GM18951 (cell line): ENCODE data around the gene TAL2.

Source experiments
- POLR2A ChIP-seq: IDR thresholded peaks from 4 replicates; pipeline ENCODE4 v1.6.1; 2011; ENCODE audit warnings: mild to moderate bottlenecking; ENCODE audit not compliant: insufficient read length, insufficient read depth; ENCODE audit errors: extremely low read depth
- in situ Hi-C: fragments of 300-500 bp; cut with MboI; formaldehyde crosslinking; loops from one replicate; pipeline ENCODE4 v1.12.0; 2022; ENCODE audit warnings: low sequenced_read_pairs, mixed read lengths, inconsistent platforms; ENCODE audit not compliant: unreplicated experiment

The TAL2 gene

DNA sequence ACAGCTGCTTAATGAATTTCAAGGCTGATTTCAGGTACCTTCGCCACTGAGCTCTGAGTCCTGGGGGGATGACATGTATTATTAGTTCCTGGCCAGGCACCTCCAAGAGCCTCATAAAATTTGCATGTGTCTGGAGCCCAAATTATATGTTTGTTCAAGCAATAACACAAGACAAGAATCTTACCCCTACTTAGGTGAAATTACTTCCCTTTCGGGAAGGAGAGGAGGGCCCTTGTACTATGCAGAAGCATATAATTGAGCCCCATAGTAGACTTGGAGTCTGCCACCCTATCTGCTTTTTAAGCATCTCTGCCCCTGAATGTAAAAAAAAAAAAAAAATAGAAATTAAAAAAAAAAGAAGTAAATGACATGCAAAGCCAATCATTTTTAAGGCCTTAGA lies 19.1 kb downstream of the TAL2 start:
- in situ Hi-C loops, result no loop called here
- TF ChIP-seq POLR2A, result no peak

GRCh38 chr9:105681724-105682123 lies 19.5 kb downstream of the TAL2 start:
- in situ Hi-C loops, result no loop called here
- TF ChIP-seq POLR2A, result no peak

DNA sequence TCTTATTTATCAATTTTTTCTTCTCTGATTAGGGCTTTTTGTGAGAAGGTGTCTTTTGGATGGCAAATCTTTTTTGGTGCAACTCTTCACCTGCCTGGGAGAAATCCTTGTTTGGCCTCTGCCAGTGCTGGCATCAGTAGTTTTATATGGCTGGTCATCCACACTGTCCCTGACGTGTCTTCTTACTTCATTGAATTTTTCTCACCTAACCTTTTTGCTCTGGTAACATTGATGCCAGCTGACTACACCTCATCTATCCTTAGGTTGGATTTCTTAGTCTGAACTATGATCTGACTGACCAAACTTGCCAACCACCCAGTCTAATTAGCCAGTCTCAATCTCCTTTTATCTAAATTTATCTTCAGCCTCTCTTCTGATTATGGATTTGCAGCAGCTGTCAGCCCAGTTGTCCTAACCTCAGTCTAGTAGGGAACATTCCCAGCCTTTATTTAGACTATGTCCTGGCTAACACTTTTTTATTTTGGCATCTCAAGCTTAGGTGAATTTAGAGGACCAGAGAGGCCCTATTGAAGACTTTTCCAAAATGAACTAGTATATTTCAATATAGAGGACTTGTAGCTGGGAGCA lies 21.5 kb downstream of the TAL2 start:
- in situ Hi-C loops, result no loop called here
- TF ChIP-seq POLR2A, result no peak

DNA sequence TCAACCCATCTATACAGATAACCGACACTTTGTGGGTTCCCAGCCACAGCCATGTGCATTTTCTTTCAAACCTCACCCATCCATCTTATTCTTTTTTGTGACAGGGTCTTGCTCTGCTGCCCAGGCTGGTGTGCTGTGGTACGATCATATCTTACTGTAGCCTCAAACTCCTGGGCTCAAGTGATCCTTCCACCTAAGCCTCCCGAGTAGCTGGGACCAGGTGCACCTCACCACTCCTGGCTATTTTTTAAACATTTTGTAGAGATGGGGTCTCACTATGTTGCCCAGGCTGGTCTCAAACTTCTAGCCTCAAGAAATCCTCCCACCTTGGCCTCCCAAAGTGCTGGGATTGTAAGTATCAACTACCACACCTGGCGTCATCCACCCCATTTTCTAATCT lies 24.7 kb downstream of the TAL2 start:
- no peak for TF ChIP-seq POLR2A
- in situ Hi-C loops, result no loop called here

DNA sequence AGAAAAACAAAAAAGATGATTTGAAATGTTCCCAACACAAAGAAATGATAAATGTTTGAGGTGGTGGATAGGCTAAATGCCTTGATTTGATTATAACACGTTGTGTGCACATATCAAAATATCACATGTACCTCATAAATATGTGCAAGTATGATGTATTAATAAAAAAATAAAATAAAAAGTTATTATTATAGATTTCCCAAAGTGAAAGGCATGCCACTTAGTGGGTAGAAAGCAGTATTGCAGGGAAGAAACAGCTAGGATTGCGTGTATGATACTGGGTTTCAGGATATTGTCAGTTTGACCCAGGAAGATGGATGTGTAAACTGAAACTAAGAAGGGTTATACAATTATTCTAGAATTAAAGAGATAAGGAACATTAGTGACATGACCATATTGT lies 28.5 kb downstream of the TAL2 start:
- in situ Hi-C loops, result no loop called here
- no peak for TF ChIP-seq POLR2A

GRCh38 chr9:105693435-105694189 lies 31.4 kb downstream of the TAL2 start:
- TF ChIP-seq POLR2A, result no peak
- in situ Hi-C loops, result no loop called here

DNA sequence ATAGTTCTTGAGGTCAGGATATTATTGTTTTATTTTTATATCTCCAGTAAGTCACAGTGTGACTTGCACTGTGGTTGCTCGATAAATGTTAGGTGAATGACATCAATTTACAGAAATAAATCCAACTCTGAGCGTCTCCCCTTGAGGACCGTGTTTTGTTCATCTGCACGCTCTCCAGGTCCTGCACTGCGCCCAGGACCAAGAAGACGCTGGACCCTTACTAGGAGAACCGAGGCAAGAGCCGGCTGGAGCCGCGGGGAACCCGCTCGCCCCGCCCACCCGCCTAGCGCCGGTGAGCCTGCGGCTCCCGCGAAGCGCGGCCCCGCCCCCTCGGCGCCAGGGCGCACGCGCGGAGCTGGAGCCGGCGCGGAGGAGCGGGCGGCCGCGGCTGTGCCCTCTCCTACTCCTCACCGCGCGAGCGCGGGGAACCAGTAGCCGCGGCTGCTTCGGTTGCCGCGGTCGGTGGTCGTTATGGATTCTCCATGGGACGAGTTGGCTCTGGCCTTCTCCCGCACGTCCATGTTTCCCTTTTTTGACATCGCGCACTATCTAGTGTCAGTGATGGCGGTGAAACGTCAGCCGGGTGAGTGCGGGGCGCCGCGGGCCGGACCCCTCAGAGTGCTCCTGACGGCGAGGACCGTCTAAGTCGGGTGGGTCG lies 32.1 kb downstream of the TAL2 start, which contains the start of gene TMEM38B:
Gene TMEM38B, plus strand, starts transcription at position 352 of the 658 bp plus-strand sequence. Its CDS starts 120 bp downstream, at position 472.
- peak; percentile 81 for TF ChIP-seq POLR2A
- in situ Hi-C loops, result no loop called here

GRCh38 chr9:105694848-105695581 lies 32.8 kb downstream of the TAL2 start:
- in situ Hi-C loops, result no loop called here
- TF ChIP-seq POLR2A, result no peak

GRCh38 chr9:105696219-105696793 lies 34.0 kb downstream of the TAL2 start:
- in situ Hi-C loops, result no loop called here
- no peak for TF ChIP-seq POLR2A

DNA sequence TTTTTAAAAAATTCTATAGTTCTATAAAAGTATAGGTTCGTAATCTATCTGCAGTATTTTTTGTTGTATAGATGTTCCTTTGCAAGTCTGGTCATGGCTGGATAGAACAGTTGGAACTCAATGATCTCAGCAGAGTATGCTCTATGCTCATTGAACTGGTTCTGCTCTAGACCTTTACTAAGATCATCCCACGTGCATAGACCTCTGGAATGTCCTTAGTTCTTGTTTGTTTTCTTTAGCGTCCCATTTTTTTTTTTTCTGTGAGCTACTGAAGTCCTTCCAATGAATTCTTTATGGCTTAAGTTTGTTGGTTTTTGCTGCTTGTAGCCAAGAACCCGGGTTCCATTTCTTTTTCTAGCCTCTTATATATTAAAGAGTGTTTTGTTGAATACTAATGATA lies 35.6 kb downstream of the TAL2 start:
- in situ Hi-C loops, result no loop called here
- no peak for TF ChIP-seq POLR2A

DNA sequence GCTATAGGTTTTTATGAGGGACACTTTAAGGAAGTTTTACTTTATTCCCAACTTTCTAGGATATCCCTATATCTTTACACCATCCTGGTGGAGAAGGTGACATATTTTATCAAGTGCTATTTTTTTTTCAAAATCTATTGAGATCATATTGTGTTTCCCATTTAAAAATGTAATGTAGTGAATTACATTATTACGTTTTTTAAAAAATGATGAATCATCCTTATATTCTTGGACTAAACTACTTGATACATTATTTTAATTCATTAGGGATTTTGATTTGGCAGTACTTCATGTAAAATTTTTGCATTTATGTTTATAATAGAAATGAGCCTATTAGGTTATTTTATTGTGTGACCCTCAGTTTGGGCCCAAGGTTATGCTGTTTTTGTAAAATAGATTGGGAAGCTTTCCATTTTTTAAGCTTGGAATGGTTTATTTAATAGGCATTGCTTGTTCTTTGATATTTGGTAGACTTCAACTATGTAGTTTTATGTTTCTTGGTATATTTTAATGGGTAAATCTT lies 36.2 kb downstream of the TAL2 start:
- no peak for TF ChIP-seq POLR2A
- in situ Hi-C loops, result no loop called here

- no peak for TF ChIP-seq POLR2A
- in situ Hi-C loops, result loop anchor here (25.0 kb wide), 1 partner anchor 263 kb away; the partner anchor contains the start of gene FSD1L
Measured at GRCh38 chr9:105700668-105701067, 38.4 kb downstream of the TAL2 start.
